Measurements from ENCODE around the gene VSNL1.

The VSNL1 gene

DNA sequence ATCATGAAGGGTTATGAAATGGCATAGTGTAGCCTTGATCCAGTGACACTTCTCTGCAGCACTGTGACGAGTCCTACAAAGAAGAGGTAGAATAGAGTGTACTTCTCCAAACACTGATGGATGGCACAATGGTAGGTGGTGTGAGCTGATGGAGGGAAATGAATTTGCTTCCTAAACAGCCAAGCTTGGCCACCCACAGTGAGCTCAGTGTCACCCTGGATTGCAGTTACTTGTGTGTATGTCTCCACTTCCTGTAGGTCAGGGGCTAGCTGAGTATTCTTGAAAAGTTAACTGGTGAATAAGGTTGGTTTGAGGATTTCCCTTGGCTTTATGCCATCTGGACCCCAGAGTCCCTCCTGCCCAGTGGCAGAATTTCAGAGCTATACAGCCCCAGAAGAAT is 75.9 kb downstream of the VSNL1 start:
- DNase-seq, result no peak

DNA sequence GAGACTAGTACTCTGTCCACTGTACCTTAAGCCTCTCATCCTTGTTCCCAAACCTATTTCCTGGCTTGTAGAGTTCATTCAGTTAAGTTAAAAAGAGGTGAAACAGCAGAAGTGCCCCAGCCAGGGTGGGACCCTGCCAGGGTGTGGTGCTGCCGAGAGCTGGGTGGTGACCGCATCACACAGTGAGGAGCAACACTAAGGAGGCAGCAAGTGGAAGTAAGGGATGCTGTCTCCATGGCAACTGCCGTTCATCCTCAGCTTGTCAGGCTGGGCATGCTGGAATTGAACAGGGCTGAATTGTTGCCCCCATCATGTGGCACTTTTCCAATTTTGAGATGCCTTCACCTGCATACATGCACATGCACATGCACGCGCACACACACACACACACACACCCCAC is 77.0 kb downstream of the VSNL1 start:
- no peak for DNase-seq

DNA sequence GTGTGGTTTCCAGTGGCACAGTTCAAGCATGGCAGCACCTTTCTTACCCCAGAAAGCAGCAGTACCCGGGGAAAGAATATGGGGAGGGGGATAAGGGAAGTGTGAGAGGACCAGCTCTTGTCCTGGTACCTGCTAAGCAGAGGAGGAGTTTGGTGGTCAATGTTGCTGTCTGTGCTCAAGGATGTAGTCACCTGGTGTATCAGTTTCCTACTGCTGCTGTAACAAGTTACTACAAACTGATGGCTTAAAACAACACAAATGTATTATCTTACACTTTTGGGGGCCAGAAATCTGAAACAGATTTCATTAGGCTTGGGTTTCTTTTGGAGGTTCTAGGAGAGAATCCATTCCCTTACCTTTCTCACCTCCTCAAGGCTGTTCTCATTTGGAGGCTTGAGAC is 77.5 kb downstream of the VSNL1 start:
- DNase-seq, result no peak

DNA sequence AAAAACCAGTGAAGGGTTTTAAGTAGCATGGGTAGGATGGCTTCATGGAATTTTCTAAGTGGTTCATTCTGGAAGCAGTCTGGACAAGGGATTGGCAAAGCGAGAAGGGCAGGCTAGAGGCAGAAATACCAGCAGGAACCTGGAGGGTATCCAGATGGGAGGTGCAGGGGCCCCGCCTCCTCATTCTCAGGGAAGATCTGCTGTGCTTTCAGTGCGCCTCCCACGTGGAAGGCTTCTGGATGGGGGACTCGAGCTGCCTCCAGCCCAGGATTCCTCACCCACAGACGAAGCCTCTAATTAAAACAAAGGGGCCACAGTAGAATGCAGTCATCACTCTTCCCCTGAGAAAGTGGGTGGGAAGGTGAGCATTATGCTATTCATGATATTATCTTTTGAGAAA is 79.8 kb downstream of the VSNL1 start:
- no peak for DNase-seq

DNA sequence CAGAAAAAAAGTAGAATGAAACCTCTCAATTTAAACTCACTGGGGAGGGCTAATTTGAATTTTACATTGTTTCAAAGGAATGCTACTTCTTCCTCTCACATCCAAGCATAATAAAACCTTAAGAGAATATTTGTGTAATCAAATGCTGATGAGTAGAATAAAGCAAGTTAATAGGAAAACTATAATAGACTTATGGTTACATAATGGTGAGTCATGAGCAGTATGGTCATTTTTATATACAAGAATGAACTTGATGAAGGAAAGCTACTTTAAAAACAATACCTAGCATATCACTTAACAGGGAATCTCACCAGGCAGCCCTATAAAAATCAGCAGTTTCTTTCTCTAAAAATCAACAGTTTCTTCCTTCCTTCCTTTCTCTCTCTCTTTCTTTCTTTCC is 80.3 kb downstream of the VSNL1 start:
- no peak for DNase-seq

DNA sequence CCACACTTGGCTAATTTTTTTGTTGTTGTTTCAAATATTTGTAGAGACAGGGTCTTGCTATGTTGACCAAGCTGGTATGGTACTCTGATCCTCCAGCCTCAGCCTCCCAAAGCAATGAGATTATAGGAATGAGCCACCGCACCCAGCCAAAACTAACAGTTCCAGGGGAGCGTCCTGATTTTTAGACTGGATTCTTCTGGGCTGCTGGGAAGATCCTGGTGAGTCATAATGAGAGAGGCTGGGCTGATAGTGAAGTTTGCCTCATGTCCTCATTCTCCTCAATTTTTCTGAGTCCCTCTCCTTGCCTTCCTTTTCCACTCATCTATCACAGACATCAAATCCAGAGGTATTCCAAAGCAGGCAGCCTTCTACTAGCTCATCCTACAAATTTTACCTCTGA is 81.3 kb downstream of the VSNL1 start:
- no peak for DNase-seq

DNA sequence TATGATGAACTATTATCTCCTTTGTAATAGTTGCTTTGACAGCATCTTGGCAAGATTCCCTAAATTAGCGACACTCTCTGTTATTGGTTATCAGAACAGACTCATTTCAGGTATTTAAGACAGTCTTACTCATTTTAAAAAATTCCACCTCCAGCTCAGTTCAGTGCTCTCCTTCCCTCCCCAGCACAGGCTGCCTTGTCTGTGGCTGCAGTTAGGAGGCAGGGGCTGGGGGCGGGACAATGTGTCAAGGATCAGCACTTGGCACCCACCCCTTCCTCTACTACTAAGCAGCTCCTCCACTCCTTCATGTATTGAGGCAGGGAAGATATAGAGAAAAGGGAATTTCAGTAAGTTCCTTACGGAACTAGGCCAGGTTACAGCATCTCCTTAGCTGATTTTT is 85.0 kb downstream of the VSNL1 start:
- DNase-seq, result no peak

DNA sequence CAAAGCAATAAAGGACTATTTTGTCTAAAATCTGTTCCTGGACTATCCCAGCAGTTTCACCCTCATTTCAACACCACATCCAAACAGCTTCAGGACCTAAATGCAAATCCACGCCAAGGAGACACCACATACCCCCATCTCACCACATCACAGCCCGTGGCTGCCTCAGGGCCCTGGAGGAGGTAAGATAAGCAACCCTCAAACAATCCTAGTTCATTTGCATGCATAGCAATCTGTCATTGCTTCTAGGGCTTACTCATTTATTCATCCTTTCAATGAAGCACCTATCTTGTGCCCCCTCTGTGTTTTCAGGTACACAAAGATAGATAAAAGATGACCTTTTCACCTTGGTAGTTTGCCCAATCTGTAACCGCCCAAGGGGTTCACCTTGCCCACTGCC is 86.5 kb downstream of the VSNL1 start:
- DNase-seq, result no peak

DNA sequence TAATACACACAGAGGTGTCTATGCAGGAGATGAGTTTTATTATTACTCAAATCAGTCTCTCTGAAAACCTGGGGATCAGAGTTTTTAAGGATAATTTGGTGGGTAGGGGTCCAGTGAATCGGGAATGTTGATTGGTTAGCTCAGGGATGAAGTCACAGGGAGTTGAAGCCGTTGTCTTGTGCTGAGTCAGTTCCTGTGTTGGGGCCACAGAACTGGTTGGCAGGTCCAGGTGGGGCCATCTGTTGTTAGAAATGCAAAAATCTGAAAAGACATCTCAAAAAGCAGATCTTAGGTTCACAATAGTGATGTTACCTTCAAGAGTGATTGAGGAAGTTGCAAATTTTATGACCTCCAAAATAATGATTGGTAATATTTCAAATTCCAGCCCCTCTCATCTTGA is 86.9 kb downstream of the VSNL1 start:
- DNase-seq, result no peak

DNA sequence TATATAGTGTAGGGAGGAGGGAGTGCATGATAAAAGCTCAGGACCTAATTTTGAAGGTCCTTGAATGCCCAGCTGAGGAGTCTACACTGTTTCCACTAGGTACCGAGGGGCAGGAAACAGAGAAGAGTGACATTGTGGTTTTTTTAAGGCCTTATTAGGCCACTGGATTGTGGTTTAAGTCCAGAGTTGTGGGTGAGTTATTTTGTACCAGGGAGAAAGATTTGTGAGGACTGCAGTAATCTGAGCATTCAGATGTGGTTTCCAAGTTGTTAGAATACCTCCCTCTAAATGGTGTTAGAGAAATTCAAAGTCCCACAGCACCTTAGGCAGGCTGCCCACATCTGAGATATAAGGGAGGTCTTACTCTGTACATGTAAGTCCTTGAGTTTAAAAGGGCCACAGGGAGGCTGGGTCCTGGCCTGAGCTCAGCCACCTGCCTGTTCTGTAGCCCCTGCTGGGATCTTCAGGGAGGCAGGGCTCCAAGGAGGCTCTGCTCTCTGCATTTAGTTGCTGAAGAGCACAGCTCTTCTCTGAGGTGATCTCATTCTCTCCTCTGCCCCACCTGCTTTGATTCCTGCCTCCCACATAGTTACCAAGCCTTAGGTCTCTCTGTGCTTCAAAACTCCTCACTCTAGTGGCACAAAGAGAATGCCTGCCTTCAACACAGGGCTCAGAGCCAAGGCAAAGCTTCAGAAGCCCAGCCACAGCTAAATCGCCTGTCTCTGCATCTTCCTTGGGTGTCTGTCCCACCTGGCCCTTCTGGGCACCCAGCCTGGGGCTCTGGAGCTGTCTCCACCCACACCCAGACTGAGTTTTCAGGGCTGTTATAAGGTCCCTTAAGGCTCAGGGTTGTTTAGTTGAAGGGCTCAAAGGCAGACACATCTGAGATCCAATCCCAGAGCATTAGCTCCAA is 88.1 kb downstream of the VSNL1 start:
- no peak for DNase-seq

DNA sequence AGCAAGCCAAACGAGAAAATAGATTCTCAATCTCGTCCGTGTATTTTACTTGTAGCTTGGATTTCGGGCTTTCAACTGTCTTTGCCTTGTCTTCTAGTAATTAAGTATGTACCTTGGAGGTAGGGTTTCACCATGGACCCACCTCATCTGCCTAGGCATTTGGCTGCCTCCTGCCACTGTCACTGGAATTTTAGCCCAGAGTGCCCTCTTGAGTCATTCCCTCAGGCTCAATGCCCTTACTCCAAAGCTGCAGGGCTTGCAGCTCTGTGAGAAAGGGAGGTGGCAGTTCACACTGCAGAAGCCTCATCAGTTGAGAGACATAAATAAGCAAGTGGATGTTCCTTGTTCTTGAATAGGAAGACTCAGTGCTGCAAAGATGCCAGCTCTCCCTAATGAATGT is 89.6 kb downstream of the VSNL1 start:
- DNase-seq, result no peak

DNA sequence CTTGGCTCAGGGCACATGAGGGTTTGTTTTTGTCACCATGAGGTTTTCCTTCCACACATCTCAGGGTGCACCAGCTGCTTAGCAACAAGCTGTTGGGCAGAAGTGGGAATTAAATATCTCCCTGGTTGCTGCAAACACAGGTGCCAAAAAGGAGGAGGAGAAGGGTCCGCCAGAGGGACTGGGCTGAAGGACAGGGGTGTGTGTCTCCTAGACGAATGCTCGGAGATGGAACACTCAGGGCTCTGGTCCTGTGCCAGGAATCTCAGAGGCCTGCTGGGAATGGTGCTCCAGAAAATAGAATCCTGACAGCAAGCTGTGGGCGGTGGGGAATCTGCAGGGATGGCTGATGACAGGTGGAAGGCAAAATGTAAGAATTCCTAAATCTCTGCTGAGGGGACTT is 94.5 kb downstream of the VSNL1 start:
- DNase-seq, result no peak

DNA sequence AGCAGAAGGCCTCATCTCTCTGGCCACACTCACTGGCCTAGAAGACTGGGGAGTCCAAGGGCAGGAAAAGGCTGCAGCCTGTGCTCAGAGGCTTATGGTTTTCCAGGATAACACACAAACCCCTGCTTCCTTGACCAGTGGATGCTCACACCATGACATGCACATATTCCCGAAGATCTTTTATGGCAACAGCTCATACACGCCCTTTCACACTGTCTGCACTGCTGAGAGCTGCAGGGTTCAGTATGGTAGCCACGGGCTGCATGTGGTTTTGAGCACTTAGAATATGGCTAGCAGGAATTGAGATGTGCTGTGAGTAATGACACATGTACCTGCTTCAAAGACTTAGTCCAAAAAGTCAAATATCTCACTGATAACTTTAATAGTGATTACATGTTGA is 95.8 kb downstream of the VSNL1 start:
- no peak for DNase-seq

DNA sequence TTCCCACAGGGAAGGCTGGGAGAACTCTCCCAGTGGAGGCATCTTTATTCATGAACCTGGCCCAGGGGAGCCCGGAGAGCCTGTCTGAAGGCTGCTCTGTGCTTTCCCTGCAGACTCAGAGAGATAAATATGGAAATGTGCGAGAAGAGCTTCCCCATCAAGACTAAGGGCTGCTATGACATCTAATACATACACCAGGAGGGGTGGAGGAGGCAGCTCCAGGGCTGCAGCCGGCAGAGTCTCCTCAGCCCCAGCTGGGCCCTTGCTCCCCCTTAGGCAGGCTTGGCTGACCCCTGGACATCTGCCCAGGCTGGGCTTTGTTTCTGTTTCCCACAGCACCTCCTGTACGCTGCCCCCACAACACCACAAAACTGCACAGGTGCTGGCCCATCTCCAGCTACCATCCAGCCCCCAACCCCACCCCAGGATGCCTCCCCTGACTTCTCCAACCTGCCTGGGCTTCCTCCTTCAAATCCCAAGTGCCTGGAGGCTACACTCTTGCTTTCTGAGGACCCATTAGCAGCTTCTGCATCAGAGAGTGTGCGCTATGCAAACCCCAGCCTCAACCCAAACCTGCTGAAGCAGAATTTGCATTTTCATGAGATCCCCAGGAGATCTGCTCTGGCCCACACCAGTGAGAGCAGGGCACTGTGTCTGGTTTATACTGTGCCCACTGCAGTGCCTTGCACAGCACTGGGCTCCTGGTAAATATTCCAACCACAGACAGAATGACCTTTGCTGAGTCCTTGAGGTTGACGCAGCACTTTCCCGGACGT is 96.8 kb downstream of the VSNL1 start:
- no peak for DNase-seq

DNA sequence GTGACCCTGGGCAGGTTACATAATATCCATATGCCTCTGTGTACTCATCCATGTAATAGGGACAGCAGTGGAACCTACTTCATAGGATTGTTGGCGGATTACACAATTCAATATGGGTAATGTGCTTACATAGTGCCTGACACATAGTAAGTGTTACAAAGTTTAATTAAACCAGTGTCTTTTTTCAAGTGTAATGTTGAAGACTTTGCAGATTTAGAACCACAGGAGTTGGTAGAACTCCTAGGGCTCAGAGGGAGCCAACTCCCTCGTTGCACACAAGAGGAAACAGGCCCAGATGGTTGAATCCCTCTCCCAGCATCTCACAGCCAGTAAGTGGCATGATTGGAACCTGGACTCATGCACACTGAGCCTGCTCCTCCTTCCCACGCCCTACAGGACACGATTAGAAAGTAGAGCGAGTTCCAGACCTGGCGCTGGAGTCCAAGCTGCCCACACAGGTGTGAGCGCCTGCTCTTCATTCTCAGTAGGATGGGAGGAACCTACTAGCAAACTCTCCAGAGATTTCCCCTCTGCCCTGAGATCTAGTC is 97.8 kb downstream of the VSNL1 start:
- no peak for DNase-seq

DNA sequence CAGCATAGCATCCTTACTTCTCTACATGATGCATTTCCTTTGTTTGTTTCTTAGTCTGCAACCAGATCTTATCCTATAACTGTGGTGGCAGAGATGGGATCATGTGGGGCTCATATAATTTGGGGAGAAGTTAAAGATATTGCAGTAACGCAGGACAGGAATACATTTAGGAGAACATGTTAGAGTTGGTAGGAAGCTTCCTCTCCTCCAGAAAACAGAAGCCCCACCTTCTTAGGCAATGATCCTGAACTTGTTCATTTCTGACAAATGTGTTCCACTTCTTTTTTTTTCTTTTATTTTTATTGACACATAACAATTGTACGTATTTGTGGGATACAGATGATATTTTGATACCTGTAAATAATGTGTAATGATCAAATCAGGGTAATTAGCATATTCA is 99.9 kb downstream of the VSNL1 start:
- no peak for DNase-seq

DNA sequence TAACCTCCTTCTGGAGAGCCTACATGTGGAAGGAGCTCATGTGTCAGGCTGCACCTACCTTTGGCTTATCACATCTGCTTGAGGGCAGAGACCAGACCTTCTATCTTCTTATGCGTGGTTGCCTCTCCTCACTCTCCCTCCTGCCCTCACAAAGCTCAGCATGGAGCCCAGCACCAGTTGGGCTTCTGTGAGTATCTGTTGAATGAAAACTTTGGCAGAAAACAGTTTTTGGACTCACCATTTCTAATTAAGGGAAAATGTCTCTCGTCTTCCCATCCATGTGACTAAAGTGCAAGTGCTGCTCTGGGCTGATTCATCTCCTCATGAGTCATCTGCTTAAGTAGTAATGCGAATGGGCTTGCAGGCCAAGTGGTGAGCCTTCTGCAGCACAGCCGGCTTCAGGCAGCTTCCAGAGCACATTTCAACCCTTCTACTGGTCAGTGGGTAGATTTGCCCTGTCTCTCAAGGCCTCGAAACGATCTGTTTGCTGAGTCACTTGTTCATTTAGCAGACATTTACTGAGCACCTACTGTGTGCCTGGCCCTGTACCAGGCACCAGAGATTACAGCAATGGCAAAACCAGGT is 102.6 kb downstream of the VSNL1 start:
- no peak for DNase-seq

DNA sequence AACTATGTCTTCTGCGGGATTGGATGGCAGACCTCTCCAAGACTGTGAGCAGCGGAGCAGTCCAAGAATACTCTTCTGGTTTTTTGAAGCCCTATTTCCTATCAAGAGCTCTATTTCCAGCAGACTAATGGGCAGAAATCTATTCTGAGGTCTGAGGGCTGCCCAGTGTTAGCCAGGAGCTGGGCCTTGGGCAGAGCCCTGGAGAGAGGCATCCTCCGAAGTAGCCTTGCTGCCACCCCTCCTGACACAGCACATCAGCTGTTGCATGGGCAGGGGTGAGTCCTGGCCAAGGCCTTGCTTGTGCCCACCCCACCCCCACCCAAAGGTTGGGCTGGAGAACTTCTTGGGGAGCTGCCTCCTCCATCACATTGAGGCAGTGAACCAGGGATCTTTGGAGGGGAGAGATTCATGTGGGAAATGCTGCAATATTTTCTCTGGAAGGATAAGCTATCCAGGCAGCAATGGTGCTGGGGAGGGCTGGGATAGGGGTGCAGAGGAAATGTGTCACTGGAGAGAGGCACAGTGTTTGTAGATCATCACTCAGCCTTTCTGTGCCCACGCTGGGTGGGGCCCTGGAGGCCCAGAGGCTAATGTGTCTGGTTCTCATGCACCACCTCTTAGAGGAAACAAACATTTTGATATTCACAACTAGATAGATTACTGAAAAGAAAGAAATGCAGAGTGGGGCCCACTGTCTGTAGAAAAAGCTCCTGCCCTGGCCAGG is 104.7 kb downstream of the VSNL1 start:
- no peak for DNase-seq

DNA sequence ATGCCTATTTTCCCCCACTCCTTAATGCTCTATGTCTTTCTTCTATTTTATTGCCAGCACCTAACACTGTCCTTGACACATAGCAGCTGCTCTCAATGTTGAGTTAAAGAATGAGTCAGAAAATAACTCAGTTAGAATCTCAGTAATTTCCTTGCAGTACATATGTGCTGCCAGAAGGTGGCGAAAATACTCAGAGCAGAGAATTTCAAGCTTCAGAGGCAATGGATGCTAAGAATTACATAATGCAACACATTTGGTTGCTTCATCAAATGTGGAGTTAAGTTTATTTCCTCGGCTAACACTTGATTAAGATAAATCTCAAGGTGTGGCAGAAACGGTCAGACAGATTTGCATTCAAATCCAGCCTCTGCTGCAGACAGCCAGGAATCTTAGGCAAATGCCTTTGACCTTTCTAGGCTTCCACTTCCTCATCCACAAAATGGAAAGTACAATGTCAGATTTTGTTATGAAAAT is 105.6 kb downstream of the VSNL1 start:
- DNase-seq, result peak; percentile 82

DNA sequence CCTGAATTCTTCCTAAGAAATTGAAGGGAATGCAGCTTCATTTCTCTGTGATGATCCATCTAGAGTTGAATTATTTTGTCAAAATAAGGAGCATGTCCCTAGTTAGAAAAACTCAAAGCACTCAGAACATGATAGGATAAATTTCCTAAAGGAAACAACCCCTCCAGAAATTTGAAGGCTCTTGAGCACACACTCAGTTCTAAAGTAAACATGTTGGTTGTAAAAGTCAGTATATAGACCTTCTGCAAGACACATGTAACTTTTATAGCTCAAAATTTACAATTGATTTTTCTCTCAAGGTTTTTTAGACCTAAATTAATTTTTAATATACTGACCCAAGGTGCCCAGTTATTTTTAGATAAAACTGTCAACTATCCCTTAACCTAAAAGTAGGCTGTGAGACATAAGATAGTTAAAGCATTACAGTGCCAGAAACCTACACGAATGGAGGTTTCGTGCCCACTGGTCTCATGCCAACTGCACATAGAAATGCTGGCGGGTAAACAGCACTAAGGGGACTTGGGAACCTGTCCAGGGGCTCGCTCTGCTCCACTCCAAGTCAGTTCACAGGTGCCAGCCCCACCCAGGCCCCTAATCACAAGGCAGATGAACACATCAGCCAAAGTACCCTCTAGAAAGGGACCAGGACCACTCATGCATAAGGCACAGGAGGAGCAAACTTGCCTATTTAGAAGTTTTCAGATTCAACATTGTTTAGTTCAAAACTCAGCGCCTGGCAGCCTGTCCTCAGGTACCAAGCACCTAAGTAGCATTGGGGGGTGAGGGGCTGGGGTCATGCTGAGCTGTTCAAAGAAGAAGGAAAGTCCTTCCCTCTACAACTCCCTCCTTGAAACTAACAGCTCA is 106.6 kb downstream of the VSNL1 start:
- no peak for DNase-seq

DNA sequence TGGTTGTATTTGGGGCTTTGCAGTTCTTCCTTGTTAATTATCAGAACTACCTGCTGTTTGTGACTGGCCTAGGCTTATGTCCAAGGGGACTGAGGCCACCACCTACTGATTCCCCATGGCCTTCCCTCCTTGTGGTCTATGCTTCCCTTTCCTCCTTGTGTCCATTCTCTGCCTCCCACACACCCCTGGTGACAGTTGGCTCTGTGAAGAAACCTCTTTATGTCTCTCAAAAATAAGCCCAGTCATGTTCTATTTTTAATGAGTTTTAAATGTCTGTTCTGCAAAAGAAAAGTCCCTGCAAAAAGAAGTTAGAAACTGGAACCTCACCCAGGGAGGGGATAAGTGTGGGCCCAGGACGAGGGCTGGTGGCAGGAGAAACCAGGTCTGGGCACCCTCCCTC is 108.1 kb downstream of the VSNL1 start:
- no peak for DNase-seq

DNA sequence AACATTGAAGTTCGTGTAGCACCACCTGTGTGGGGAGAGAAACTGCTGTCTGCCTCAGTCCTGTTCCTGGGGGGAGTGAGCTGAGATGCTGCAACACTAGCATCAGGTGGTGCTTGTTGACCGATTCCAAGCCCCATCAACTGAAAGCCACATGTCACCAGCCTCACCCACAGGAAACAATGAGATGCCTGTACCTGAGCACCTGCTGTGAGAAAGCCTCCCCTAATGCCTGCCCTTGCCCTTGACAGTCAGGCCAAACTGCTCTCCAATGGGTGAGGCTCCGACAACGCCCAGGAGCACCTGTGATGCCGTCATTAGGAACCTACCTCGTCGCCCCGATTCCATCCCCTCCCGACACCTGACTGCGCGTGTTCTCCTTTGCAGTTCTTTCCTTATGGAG is 108.5 kb downstream of the VSNL1 start:
- no peak for DNase-seq

Measured in NCI-H1694 (cell line).